Embryonic facial prominence (tissue), 1 donor: Measurements from ENCODE around the gene NENF.
"Not testable (repeated sequence)": the region's sequence is repeated elsewhere in the genome, so short reads cannot be mapped to it uniquely, and the experiment has no call there.

ENCODE experiments used
- DNase-seq: peaks from one replicate; pipeline ENCODE4 v3.0.0-alpha.2; 2016; ENCODE audit errors: extremely low spot score

NENF gene

DNA sequence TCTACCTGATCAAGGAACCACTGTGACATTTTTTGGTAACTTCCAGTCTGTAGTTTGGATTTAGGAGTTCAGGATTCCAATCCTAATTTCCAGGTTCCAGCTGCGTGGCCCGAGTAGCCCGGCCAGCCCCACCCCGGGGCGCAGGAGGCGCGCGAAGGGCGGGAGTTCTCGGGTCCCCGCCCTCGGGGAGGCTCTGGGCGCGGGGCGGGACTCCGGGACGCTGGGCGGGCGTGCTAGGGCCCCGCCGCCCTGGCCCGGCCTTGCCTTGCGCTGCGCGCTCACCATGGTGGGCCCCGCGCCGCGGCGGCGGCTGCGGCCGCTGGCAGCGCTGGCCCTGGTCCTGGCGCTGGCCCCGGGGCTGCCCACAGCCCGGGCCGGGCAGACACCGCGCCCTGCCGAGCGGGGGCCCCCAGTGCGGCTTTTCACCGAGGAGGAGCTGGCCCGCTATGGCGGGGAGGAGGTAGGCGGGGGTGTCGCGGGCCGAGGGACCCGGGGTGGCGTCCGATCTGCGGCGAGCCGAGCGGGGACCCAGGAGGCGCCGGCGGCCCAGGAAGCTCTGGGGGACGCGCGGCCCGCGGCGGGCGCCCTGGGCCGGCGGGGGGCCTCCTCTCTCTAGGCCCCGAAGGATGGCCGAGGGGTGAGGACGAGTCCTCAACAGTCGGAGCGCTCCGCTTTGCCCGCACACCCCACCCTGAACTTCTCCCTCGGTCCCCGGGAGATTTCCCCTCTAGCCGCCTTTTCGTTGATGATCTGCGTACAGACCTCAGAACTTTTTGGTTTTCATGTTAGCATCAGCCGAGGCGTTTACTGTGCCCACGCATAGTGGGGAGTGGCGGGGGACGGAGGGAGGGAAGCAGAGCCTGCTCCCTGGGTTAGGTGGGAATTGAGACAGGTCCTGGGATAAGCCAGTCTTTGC lies at the start of gene NENF:
Gene NENF (plus strand): TSS at position 260 of the 916 bp plus-strand sequence. CDS start 24 bp downstream, at position 284.
- no peak for DNase-seq

DNA sequence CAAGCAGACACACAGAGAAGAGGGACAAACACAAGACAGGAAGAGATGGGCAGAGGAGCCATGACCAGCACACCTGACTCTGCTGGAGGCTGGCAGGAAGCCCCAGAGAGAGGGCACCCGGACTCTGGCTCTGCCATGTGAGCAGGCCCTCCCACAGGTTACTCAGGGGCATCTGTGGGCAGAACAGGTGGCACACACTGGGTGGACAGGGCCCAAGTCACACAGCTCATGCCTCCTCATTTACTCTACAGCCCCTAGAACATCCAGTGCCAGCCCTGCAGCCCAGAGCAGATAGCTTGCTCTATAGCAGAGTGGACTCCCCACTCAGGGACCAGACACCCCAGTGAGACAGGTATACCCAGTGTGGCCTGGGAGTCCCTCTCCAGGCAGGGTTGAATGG lies 46.7 kb upstream of the NENF start:
- no peak for DNase-seq

DNA sequence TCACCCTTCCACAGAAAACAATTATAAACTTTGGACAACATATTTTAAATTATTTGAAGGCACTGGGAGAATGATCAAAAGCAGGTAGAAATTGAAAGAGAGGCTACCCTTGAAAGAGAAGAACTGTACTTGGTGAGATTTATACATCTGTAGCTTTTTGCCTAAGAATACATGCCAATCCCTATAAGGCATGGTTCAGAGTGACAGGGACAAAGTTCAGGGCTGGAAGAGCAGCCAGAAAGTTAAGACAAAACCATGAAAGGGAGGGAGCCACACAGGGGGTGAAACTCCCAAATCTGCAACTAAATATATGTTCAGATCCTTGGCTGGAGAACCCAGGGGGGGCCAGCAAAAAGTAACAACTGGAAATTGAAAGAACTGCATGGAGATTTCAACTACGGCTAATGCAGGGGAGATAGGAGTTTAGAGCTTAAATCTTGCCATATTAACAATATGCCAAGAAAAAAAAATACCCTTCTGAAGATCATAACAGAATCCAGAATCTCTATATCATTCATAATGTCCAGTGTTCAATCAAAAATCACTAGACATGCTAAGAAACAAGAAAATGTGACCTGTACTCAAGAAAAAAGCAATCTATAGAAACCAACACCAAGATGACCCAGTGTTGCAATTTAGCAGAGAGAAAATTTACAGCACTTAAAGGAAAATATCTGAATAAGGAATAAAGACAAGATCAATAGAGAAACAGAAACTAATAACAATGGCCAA lies 43.6 kb upstream of the NENF start:
- no peak for DNase-seq

DNA sequence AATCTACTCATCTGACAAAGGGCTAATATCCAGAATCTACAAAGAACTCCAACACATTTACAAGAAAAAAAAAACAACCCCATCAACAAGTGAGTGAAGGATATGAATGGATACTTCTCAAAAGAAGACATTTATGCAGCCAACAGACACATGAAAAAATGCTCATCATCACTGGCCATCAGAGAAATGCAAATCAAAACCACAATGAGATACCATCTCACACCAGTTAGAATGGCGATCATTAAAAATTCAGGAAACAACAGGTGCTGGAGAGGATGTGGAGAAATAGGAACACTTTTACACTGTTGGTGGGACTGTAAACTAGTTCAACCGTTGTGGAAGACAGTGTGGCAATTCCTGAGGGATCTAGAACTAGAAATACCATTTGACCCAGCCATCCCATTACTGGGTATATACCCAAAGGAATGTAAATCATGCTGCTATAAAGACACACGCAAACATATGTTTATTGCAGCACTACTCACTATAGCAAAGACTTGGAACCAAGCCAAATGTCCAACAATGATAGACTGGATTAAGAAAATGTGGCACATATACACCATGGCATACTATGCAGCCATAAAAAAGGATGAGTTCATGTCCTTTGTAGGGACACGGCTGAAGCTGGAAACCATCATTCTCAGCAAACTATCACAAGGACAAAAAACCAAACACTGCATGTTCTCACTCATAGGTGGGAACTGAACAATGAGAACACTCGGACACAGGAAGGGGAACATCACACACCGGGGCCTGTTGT lies 36.9 kb upstream of the NENF start:
- not testable (repeated sequence) for DNase-seq

DNA sequence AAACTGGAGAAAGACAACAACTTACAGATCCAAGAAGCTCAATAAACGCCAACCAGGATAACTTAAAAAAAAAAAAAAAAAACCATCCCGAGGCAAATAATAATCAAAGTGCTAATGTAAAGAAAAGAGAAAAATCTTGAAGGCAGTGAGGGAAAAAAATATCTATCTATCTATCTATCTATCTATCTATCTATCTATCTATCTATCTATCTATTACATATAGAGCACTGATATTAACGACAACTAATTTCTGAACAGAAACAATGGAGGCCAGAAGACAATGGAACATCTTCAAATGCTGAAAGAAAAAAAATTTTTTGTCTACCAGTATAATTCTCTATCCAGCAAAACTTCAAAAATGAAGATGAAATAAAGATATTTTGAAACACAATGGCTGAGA lies 36.1 kb upstream of the NENF start:
- no peak for DNase-seq

DNA sequence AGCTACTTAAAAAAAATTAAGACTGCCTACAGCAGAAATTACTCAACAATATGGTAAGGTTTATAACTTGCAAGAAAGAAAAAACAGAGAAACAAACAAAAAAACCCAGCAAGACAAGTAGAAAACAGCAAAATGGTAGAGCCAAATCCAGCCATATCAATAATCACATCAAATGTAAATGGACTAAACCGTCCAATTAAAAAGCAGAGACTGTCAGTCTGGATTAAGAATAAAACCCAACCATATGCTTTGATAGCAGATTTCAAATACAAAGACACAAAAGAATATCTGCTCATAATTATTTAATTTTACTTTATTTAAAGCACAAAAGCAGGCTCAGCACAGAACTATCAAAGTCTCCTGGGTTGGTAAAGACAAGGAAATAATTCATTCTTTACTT lies 35.5 kb upstream of the NENF start:
- no peak for DNase-seq

DNA sequence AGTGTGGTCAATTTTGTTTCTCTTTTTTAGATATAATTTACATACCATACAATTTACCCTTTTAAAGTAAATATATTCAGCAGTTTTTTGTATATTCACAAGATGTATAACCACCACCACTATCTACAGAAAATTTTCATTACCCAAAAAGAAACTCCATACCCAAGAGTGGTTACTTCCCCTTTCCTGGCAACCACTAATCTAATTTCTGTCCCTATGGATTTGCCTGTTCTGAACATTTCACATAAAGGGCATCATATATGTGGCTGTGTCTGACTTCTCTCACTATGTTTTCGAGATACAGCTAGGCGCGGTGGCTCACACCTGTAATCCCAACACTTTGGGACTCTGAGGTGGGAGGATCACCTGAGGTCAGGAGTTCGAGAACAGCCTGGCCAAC lies 31.7 kb upstream of the NENF start:
- DNase-seq, result no peak

DNA sequence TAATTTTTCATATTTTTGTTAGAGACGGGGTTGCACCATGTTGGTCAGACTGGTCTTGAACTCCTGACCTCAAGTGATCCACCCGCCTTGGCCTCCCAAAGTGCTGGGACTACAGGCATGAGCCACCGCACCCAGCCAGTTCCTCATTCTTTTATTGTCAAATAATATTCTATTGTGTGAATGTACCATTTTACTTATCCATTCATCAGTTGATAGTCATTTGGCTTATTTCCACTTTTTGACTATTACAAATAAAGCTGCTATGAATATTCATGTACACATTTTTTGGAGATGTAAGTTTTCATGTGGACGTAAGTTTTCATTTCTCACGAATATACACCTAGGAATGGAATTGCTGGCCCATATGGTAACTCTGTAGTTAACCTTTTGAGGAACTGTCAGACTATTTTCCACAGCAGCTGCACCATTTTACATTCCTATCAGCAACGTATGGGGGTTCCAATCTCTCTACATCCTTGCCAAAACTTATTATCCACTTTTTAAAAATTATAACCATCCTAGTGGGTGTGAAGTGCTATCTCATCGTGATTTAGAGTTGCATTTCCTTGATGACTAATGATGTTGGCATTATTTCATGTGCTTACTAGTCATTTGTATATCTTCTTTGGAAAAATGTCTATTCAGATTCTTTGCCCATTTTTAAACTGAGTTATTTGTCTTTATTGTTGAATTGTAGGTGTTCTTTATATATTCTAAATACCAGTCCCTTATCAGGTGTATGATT lies 30.7 kb upstream of the NENF start:
- DNase-seq, result no peak

DNA sequence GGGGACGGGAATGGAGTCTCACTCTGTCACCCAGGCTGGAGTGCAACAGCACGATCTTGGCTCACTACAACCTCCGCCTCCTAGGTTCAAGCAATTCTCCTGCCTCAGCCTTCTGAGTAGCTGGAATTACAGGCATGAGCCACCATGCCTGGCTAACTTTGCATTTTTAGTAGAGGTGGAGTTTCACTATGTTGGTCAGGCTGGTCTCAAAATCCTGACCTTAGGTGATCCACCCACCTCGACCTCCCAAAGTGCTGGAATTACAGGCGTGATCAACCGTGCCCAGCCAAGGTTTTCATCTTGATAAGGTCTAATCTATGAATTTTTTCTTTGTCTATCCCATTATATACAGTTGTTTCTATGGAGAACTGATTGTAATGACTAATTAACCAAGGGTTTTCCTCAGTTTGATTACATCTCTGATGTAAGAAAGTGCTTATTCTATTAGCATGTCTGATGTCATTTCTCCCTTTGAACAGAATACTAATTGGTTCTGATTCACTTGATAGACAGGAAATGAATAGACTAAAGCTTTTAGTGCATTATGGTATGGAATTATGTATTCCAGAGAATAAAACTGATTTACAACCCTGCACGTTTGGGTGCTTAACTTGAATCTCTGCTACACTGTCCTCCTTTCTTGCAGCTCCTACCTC lies 29.9 kb upstream of the NENF start:
- no peak for DNase-seq

DNA sequence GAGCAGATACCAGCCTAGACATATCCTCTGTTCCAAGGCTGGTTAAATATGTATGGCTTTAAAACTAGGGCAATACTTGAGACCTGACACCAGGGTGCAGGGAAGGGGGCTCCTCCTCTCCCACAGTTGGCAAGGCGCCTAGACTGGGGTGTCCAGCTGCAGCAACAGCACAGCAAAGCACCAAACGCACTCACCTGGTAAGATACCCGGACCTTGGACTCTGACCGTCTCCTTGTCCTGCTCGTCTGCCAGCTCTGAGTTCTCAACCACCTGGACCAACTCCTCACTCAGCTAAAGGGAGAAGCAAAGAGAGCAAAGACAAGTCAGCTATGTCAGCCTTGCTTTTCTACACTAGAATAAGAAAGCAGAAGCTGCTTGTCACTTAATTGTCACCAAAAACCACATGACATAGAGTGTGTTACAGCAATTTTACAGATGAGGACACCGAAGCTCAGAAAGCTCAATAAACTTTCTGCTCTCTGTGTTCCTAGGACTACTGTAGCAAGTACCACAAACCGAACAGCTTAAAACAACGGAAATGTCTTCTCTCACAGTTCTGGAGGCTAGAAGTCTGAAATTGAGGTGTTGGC lies 22.4 kb upstream of the NENF start:
- DNase-seq, result no peak

DNA sequence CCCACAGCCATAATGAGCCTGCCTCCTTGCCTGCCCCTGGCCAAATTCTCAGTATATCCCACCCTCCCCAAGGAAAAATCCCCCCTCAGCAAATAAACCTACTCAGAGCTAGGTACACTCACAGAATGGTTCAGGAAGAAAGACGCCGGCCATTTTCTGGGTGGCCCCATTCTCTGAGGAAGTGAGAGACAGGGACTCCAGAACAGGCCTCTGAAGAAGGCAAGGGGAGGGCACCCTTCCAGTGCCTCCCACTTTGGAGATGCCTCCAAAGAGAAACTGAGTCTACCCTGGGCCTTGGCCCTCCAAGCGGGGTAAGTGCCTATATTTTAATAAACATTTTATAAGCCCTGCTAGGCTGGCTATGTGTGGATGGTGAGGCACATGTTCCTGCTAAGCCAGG lies 20.3 kb upstream of the NENF start:
- DNase-seq, result no peak

DNA sequence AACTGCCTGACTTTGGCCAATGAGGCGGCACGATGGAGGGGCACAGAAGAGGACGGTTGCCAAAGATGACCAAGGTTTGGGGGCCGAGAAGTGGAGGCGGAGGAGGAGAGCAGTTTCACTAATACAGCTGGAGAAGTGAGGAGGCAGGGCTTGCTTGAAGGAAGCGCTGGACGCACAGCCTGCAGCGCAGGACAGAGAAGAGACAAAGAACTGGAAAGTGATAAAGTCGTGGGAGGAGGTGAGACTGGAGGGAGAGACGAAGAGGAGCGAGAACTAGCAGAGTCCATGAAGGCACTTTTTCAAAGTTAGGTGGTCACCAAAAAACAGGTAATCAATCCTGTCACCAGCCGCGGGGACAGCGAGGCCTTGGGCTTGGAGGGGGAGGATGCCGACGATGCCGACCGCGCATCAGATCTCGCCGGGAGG lies 18.8 kb upstream of the NENF start:
- no peak for DNase-seq

DNA sequence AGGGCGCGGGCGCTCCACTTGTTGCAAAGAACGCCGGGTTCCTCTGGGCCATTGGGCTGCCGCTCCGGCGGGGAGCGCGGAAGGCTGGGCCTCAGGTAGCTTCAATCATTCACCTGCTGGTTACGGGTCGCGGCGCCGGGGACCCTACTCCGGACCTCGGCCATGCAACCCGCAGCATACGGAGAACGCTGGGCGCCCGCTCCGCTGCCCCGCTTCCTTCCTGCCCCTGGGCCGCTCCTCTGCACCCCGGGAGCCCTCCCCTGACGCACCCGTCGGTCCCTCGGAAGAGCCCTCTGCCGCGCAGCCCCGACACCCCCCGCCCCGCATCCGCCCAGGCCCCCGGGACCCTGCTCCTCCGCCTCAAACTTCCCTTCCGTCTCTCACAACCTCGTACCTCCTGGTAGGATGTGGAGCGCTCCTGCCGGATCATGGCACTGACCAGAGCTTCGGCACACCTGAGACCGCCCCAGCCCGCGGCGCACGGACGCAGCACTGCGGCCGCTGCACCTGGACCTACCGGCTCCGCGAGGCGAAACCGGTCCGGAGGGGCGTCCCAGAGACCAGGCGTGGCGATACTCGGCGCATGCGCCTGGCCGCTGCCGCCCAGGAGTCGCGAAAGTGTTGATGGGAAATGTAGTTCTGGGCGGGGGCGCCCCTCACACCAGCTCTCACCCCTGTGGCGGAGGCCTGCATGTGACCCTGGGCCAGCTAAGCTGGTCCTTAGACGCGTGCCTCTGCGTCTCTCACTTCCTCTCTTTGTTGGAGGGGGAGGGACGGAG lies 18.2 kb upstream of the NENF start, which contains the start of gene PACC1:
Gene PACC1 (minus strand): TSS at position 559 of the 779 bp plus-strand sequence. CDS start 129 bp downstream, at position 430.
- peak; percentile 75 for DNase-seq

DNA sequence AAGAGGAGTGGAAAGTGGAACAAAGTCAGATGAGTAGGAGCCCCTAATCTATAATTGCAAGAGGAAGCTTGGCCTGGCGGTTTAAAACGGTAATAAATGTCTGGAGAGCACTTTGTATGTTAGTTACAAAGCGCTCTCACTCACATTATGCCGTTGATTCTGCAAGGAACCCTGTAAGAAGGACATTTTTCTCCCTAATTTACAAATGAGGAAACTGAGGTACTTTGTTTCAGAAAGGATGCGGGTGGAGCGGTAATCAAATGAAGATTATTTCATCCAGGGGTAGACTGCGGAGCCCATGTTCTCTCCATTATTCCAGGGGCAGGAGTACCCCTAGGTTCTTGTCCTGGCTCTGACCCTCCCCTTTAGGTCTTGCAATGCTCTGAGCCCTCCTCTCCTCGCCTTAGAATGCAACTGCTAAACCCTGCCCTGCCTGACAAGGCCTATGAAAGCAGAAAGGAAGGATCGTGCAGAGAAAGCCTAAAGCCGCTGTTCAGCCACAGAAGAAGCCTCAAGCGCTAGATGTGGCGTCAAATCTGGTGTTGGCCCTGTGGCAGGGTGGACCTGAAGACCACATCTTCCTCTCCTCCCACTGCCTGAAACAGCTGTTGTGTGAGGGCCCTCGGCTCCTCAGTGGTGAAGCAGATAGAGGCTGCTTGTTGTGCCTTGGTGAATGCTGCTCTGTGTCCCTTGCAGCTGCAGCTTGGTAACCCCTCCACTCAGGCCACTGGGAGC lies 17.4 kb upstream of the NENF start:
- no peak for DNase-seq

DNA sequence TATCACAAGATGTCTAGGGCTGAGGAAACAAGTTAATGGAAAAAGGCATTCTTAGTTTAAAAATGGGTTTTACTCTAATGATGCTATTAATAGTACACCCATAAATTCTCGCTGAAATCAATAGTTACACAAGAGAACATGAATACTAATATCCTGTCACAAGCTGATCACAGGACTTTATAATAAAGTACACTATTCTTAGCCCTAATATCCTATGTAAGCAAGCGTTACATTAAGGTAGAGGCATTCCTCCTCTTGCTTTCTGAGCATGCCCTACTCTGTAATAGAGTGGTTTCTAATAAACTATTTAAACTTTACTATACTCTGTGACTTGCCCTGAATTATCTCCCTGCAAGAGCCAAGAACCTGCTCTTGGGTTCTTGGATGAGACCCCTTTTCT lies 11.6 kb upstream of the NENF start:
- DNase-seq, result no peak

DNA sequence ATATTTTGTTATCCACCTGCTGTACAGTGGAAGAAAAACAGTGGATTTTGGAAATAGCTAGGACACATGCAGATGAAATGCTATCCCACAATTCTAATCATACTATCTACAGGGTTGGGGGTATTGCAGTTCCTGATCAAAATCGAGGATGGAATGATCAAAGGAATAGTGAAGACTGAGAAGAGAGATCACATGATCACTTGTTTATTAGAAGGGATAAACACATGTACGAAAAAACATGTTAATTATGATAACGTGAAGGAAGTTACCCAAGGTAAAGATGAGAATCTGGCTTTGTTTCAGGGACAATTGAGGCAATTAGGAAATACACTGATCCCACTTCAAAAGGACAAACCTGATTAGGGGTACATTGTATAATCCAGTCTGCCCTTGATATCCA lies 8.8 kb upstream of the NENF start:
- no peak for DNase-seq

DNA sequence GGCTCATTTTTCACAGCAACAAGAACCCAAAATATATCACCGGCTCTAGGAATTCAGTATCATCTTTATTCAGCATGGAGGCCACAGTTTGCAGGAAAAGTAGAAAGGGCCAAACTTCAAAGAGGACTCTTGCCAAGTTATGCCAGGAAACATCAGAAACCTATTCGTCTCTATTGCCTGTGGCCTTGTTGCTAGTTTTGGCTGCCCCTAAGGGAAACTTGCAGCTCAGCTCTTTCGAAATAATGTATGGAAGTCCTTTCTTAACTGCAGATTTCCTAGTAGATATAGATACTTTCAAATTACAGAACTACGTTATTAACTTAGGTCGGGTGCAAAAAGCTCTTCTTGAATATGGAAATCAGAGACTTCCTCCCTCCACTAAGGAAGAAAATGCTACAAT lies 4.2 kb upstream of the NENF start:
- no peak for DNase-seq

DNA sequence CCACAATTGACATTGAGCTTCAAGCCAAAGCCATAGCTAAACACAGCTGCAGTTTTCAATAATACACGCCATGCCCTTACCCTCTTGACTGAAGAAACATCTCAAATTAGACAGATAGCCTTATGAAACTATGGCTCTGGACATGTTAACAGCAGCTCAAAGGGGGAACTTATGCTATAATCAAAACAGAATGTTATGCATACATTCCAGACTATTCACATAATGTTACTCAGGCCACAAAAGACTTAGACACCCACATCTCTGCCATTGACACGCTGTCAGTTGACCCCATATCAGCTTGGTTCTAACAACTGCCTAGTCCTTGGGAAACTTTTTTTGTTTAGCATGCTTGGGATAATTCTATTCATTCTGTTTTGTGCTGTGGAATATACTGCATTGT lies 2.3 kb upstream of the NENF start:
- DNase-seq, result no peak

DNA sequence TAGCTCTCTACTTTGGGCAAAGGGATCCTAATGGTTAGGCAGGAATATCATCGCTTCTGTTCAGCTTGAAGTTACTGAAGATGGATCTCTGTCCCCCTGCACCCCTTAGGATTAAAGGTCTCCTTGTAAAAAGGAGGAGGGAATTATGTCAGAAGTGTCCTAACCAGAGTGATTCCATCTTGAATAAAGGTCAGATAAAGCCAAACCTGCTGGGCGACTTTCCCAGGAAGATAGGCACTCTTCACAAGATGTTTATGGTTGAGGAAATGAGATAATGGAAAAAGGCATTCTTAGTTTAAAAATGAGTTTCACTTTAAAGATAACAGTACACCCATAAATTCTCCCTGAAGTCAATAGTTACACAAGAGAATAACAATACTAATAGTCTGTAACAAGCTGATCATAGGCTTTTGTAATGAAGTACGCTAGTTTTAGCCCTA lies 1.7 kb upstream of the NENF start:
- no peak for DNase-seq
